Thymus (tissue), 11 donors: ENCODE data around the gene TPI1. TPM values are rescaled to one million over a fixed set of nuclear protein-coding genes. Genes with fewer than 3 reads are reported as not detected.
A peak's percentile ranks its signal among the peaks of the same experiment; 100 is the strongest.

Source experiments
- DNase-seq, 9 donors: peaks; one replicate each; pipeline ENCODE4 v3.0.0-alpha.2; 2013; ENCODE audit warnings: low spot score in 9 of 9, low read depth in 6 of 9, missing footprints in 1 of 9
- H3K27ac ChIP-seq, 2 donors: one replicate each; pipeline ENCODE4 v1.5.1; 2013; ENCODE audit warnings: control low read depth in 1 of 2, low read depth in 1 of 2, low read length in 1 of 2, mild to moderate bottlenecking in 1 of 2, moderate library complexity in 1 of 2
- H3K27me3 ChIP-seq, 2 donors: one replicate each; pipeline ENCODE4 v1.5.1; 2013; ENCODE audit warnings: low read length in 1 of 2; ENCODE audit not compliant: control insufficient read depth in 2 of 2, insufficient read depth in 1 of 2
- H3K36me3 ChIP-seq, 2 donors: one replicate each; pipeline ENCODE4 v1.5.1; 2013; ENCODE audit warnings: low read length in 1 of 2, mild to moderate bottlenecking in 1 of 2, moderate library complexity in 1 of 2; ENCODE audit not compliant: control insufficient read depth in 2 of 2, insufficient read depth in 2 of 2
- H3K4me1 ChIP-seq, 2 donors: one replicate each; pipeline ENCODE4 v1.5.1; 2013; ENCODE audit warnings: low read length in 2 of 2; ENCODE audit not compliant: control insufficient read depth in 2 of 2, insufficient read depth in 2 of 2
- H3K4me3 ChIP-seq, 2 donors: one replicate each; pipeline ENCODE4 v1.5.1; 2013; ENCODE audit warnings: low read length in 2 of 2, control low read depth in 1 of 2, mild to moderate bottlenecking in 1 of 2
- H3K9me3 ChIP-seq, 2 donors: one replicate each; pipeline ENCODE4 v1.5.1; 2013; ENCODE audit warnings: low read length in 1 of 2, mild to moderate bottlenecking in 1 of 2; ENCODE audit not compliant: control insufficient read depth in 2 of 2, insufficient read depth in 1 of 2
- WGBS: extraction: QIAGEN DNeasy Blood & Tissue Kit; methylation state at CpG from one replicate; pipeline ENCODE4 v1.1.7; 2013; 5-methylcytosine and 5-hydroxymethylcytosine counted together
- polyA plus RNA-seq: library from polyadenylated mRNA; stranded (reverse); fragments of 200-250 nt; gene quantifications from one replicate; pipeline ENCODE4 v1.2.3, GENCODE V29; 2013
- total RNA-seq: library from RNA; stranded (reverse); fragments of 120-200 nt; gene quantifications from one replicate; pipeline ENCODE4 v1.2.4, GENCODE V29; 2013
- donor health status: healthy.

The TPI1 gene
- total and polyA plus RNA-seq, 2 donors, result 282 to 628 TPM

DNA sequence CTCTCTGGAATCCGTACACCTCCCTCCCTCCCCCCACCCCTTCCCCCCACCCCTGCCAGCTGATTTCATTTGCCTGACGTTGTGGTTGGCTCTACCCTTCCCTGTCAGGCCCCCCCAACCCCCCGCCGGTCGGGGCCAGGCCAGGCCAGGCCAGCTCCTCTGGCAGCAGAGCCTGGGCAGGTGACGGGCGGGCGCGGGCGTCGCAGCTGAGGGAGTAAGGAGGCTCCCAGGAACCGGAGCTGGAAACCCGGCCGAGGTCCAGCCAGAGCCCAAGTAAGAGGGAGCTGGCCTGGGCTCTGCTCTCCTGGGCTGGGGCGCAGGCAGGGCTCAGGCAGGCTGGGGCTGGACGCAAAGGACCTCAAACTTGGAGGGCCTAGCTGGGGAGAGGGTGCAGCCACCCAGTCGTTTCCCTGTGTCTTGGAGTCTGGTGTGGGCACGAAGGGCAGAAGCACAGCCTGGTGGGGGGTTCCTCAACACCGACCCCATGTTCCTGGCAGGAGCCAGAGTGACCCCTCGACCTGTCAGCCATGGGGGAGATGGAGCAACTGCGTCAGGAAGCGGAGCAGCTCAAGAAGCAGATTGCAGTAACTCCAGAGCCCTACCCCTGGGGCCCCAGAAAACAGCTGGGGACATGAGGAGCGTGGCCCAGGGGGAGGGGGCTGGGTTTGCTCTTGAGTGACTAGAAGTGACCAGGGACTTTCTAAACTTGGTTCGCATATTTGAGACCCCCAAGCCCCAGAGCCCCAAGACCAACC lies 26.4 kb upstream of the TPI1 start, which contains the start of gene GNB3:
GNB3 (plus strand) TSS at position 165 of the 755 bp plus-strand sequence; CDS start at position 528, 363 bp downstream.
- WGBS, result 89% methylated on average over 24 of the region's 24 CpGs
- peaks cover 0 to 13% of the 10 kb centered on the region in 2 donors for H3K27me3 ChIP-seq
- H3K9me3 ChIP-seq, result no peaks in the 10 kb centered on the region
- H3K36me3 ChIP-seq, result peaks cover 6 to 10% of the 10 kb centered on the region in 2 donors
- H3K4me1 ChIP-seq, result no peaks in the 10 kb centered on the region
- no peak within 1 kb of the TSS for H3K27ac ChIP-seq
- H3K4me3 ChIP-seq, result no peak within 1 kb of the TSS
- no peak for DNase-seq

GRCh38 chr12:6842075-6842474 lies 25.3 kb upstream of the TPI1 start:
- no peak for DNase-seq
- 96% methylated on average over 4 of the region's 4 CpGs for WGBS
- Histone ChIP-seq H3K4me1 (no peaks in the 10 kb centered on the region), H3K9me3 (no peaks in the 10 kb centered on the region), H3K36me3 (peaks cover 17 to 19% of the 10 kb centered on the region in 2 donors), H3K27me3 (peaks cover 0 to 13% of the 10 kb centered on the region in 2 donors), H3K27ac (no peak overlapping the region), H3K4me3 (no peak overlapping the region)

- H3K4me3 ChIP-seq, result no peak overlapping the region
- no peak overlapping the region for H3K27ac ChIP-seq
- no peaks in the 10 kb centered on the region for H3K4me1 ChIP-seq
- peaks cover 0 to 7% of the 10 kb centered on the region in 2 donors for H3K27me3 ChIP-seq
- H3K36me3 ChIP-seq, result peaks cover 26 to 28% of the 10 kb centered on the region in 2 donors
- no peaks in the 10 kb centered on the region for H3K9me3 ChIP-seq
- 90% methylated on average over 16 of the region's 16 CpGs for WGBS
- DNase-seq, result no peak
Observed at GRCh38 chr12:6843118-6843902, 24.0 kb upstream of the TPI1 start.

DNA sequence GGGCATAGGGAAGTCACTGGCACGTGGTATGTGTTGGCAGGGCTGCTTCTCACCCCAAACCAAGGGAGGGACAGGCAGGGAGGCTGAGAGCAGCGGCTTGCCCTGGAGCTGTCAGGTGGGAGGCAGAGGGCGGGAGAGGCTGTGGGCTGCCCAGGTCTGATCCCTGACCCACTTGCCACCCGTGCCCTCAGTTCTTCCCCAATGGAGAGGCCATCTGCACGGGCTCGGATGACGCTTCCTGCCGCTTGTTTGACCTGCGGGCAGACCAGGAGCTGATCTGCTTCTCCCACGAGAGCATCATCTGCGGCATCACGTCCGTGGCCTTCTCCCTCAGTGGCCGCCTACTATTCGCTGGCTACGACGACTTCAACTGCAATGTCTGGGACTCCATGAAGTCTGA lies 21.9 kb upstream of the TPI1 start:
- peaks cover 0 to 2% of the 10 kb centered on the region in 2 donors for H3K27me3 ChIP-seq
- H3K9me3 ChIP-seq, result no peaks in the 10 kb centered on the region
- H3K4me3 ChIP-seq, result no peak overlapping the region
- H3K4me1 ChIP-seq, result peaks cover 5 to 17% of the 10 kb centered on the region in 2 donors
- H3K27ac ChIP-seq, result no peak overlapping the region
- H3K36me3 ChIP-seq, result peaks cover 30 to 44% of the 10 kb centered on the region in 2 donors
- DNase-seq, result no peak
- WGBS, result 94% methylated on average over 17 of the region's 17 CpGs

GRCh38 chr12:6846316-6846869 lies 20.9 kb upstream of the TPI1 start:
- H3K4me3 ChIP-seq, result no peak overlapping the region
- peaks cover 30 to 44% of the 10 kb centered on the region in 2 donors for H3K36me3 ChIP-seq
- H3K4me1 ChIP-seq, result peaks cover 12 to 24% of the 10 kb centered on the region in 2 donors
- H3K27me3 ChIP-seq, result no peaks in the 10 kb centered on the region
- H3K27ac ChIP-seq, result no peak overlapping the region
- WGBS, result 97% methylated on average over 7 of the region's 7 CpGs
- DNase-seq, result no peak
- H3K9me3 ChIP-seq, result no peaks in the 10 kb centered on the region

GRCh38 chr12:6847676-6848075 lies 19.7 kb upstream of the TPI1 start:
- over 99% methylated on average over 2 of the region's 2 CpGs for WGBS
- Histone ChIP-seq H3K4me3 (no peak overlapping the region), H3K27ac (no peak overlapping the region), H3K27me3 (no peaks in the 10 kb centered on the region), H3K9me3 (peaks cover 0 to 1% of the 10 kb centered on the region in 2 donors), H3K4me1 (peaks cover 12 to 26% of the 10 kb centered on the region in 2 donors), H3K36me3 (peaks cover 30 to 44% of the 10 kb centered on the region in 2 donors)
- no peak for DNase-seq

- H3K27me3 ChIP-seq, result no peaks in the 10 kb centered on the region
- WGBS, result 68% methylated on average over 2 of the region's 2 CpGs
- DNase-seq, result no peak
- peaks cover 34 to 50% of the 10 kb centered on the region in 2 donors for H3K36me3 ChIP-seq
- H3K4me1 ChIP-seq, result peaks cover 19 to 39% of the 10 kb centered on the region in 2 donors
- H3K4me3 ChIP-seq, result no peak overlapping the region
- no peak overlapping the region for H3K27ac ChIP-seq
- peaks cover 0 to 1% of the 10 kb centered on the region in 2 donors for H3K9me3 ChIP-seq
Observed at GRCh38 chr12:6849427-6849826, 17.9 kb upstream of the TPI1 start.

GRCh38 chr12:6849976-6850560 lies 17.3 kb upstream of the TPI1 start:
- Histone ChIP-seq H3K4me3 (peak overlapping the region; percentile 81 to 90), H3K27ac (no peak overlapping the region), H3K9me3 (peaks cover 0 to 1% of the 10 kb centered on the region in 2 donors), H3K36me3 (peaks cover 35 to 52% of the 10 kb centered on the region in 2 donors), H3K4me1 (peaks cover 19 to 39% of the 10 kb centered on the region in 2 donors), H3K27me3 (no peaks in the 10 kb centered on the region)
- WGBS, result 95% methylated on average over 10 of the region's 10 CpGs
- no peak for DNase-seq
